ENCODE measurements around the gene PHLDA2. TPM values are rescaled to one million over a fixed set of nuclear protein-coding genes. Genes with fewer than 3 reads are reported as not detected.
A peak's percentile ranks its signal among the peaks of the same experiment; 100 is the strongest.

PHLDA2 gene
- total and polyA plus RNA-seq, 12 donors: 0.39 to 14.2 (median 0.89) TPM; not detected in 1

GRCh38 chr11:2924821-2925675, 4.2 kb downstream of the PHLDA2 start:
- 91 to 93% methylated on average over 30 of the region's 30 CpGs for WGBS, 2 donors
- DNase-seq (no peak), ATAC-seq (peak in 2 of 8 donors; percentile 2 to 5)
- Histone ChIP-seq H3K4me1 (peaks cover 9 to 32% (median 20%) of the 10 kb centered on the region in 9 donors), H3K36me3 (no peaks in the 10 kb centered on the region), H3K9me3 (no peaks in the 10 kb centered on the region), H3K27ac (peak overlapping the region in 1 of 10 donors; percentile 7), H3K4me3 (no peak overlapping the region), H3K27me3 (peaks cover 0 to 38% (median 31%) of the 10 kb centered on the region in 7 donors)
- TF ChIP-seq, protein P1, sequence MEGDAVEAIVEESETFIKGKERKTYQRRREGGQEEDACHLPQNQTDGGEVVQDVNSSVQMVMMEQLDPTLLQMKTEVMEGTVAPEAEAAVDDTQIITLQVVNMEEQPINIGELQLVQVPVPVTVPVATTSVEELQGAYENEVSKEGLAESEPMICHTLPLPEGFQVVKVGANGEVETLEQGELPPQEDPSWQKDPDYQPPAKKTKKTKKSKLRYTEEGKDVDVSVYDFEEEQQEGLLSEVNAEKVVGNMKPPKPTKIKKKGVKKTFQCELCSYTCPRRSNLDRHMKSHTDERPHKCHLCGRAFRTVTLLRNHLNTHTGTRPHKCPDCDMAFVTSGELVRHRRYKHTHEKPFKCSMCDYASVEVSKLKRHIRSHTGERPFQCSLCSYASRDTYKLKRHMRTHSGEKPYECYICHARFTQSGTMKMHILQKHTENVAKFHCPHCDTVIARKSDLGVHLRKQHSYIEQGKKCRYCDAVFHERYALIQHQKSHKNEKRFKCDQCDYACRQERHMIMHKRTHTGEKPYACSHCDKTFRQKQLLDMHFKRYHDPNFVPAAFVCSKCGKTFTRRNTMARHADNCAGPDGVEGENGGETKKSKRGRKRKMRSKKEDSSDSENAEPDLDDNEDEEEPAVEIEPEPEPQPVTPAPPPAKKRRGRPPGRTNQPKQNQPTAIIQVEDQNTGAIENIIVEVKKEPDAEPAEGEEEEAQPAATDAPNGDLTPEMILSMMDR (IDR thresholded peaks at IDR 0.05): no peak
- intact Hi-C loops (cut with DNase I): no loop called here

DNA sequence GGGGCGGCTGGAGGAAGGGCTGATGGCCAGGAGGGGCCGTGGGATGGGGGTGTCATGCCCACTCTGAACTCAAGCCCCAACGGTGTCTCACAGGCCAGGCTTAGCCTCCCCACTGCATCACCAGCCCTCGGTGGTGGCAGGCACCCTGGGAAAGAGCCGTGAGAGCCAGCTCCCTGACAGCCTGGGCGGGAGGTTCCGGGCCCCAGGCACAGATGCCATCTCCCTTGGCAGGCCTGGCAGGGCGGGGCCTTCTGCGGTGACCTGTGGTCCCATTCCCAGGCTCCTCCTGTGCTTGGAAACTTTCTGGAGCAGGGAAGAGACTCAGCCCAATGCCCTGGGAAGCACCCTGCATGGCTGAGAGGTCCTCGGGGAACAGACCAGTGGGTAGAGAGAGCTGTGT, 4.8 kb downstream of the PHLDA2 start:
- 63 to 73% methylated on average over 10 of the region's 10 CpGs for WGBS, 2 donors
- Histone ChIP-seq H3K4me1 (peaks cover 5 to 32% (median 14%) of the 10 kb centered on the region in 9 donors), H3K9me3 (no peaks in the 10 kb centered on the region), H3K4me3 (no peak overlapping the region), H3K27me3 (peaks cover 0 to 31% (median 24%) of the 10 kb centered on the region in 7 donors), H3K27ac (peak overlapping the region in 1 of 10 donors; percentile 39), H3K36me3 (no peaks in the 10 kb centered on the region)
- DNase-seq: peak in 1 of 2 donors; percentile 45
- peak in 6 of 8 donors; percentile 10 to 60 (median 40) for ATAC-seq
- intact Hi-C loops (cut with DNase I): no loop called here
- TF ChIP-seq, protein P1 (IDR thresholded peaks at IDR 0.05): no peak

- peak in 3 of 8 donors; percentile 2 to 5 (median 2) for ATAC-seq
- 76 to 78% methylated on average over 22 of the region's 22 CpGs for WGBS, 2 donors
- Histone ChIP-seq H3K36me3 (no peaks in the 10 kb centered on the region), H3K27me3 (peaks cover 0 to 25% (median 18%) of the 10 kb centered on the region in 7 donors), H3K27ac (peak overlapping the region in 2 of 10 donors; percentile 19 to 39), H3K4me1 (peaks cover 3 to 26% (median 9%) of the 10 kb centered on the region in 9 donors), H3K9me3 (no peaks in the 10 kb centered on the region), H3K4me3 (no peak overlapping the region)
- TF ChIP-seq, protein P1 (IDR thresholded peaks at IDR 0.05): no peak
- DNase-seq: peak in 1 of 2 donors; percentile 11
- intact Hi-C loops (cut with DNase I): no loop called here
These were observed 5.5 kb downstream of the PHLDA2 start for GRCh38 chr11:2923446-2924375.

DNA sequence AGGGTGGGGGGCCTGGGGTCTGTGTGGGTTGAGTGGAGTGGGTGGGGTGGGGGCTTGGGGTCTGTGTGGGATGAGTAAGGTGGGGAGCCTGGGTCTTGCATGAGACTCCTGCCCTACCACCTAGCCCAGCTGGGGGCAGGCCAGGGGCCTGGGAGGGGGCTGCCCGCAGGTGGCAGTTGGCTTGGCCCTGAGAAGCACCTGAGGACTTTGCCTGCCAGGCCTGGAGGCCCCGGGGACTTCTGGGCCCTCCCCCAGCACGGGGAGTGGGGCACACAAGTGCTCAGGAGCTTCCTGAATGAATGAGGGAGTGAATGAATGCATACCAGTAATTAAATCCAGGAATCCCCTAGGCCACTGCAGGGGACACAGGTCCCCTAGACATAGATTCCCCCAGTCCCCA, 6.6 kb downstream of the PHLDA2 start:
- Histone ChIP-seq H3K9me3 (no peaks in the 10 kb centered on the region), H3K27me3 (peaks cover 0 to 14% (median 7%) of the 10 kb centered on the region in 7 donors), H3K4me1 (peaks cover 0 to 18% (median 0%) of the 10 kb centered on the region in 9 donors), H3K4me3 (no peak overlapping the region), H3K27ac (no peak overlapping the region), H3K36me3 (no peaks in the 10 kb centered on the region)
- DNase-seq (no peak), ATAC-seq (no peak)
- intact Hi-C loops (cut with DNase I): no loop called here
- WGBS, 2 donors: 74 to 80% methylated on average over 3 of the region's 3 CpGs
- TF ChIP-seq, protein P1 (IDR thresholded peaks at IDR 0.05): no peak
